CD14-positive monocyte (primary cell): ENCODE results near the gene ARL17A. TPM values are rescaled to one million over a fixed set of nuclear protein-coding genes. Genes with fewer than 3 reads are reported as not detected.
"Not testable (repeated sequence)": the region's sequence is repeated elsewhere in the genome, so short reads cannot be mapped to it uniquely, and the experiment has no call there.

Experiments used
- DNase-seq, 3 donors: peaks; one replicate each; pipeline ENCODE4 v3.0.0-alpha.2; 2011 to 2022
- H2AFZ ChIP-seq: 2 replicates; pipeline ENCODE4 v1.6.0; 2012; ENCODE audit warnings: mild to moderate bottlenecking, low read depth, low read length, inconsistent platforms; ENCODE audit not compliant: insufficient read depth, poor library complexity, severe bottlenecking
- H3K27ac ChIP-seq, 2 donors: 1 replicate in 1 of 2; 2 replicates in 1 of 2; pipeline ENCODE4 v1.5.1; 2012 to 2013; ENCODE audit warnings: low read length in 2 of 2, control low read depth in 1 of 2, inconsistent platforms in 1 of 2, low read depth in 1 of 2, mild to moderate bottlenecking in 1 of 2
- H3K27me3 ChIP-seq, 2 donors: one replicate each; pipeline versions ENCODE4 v1.6.0 to v1.6.1; 2011 to 2013; ENCODE audit warnings: low read length in 2 of 2; ENCODE audit not compliant: control insufficient read depth in 2 of 2, insufficient read depth in 2 of 2
- H3K36me3 ChIP-seq, 2 donors: replicated peaks in 1 of 2; 1 replicate in 1 of 2; 2 replicates in 1 of 2; pipeline versions ENCODE4 v1.5.1 to v1.6.1; 2012 to 2013; ENCODE audit warnings: low read length in 2 of 2, control low read depth in 1 of 2, inconsistent platforms in 1 of 2, mild to moderate bottlenecking in 1 of 2; ENCODE audit not compliant: insufficient read depth in 2 of 2, control insufficient read depth in 1 of 2
- H3K4me1 ChIP-seq, 2 donors: 1 replicate in 1 of 2; 2 replicates in 1 of 2; pipeline versions ENCODE4 v1.5.1 to v1.6.1; 2012 to 2013; ENCODE audit warnings: low read length in 2 of 2, control low read depth in 1 of 2, inconsistent platforms in 1 of 2, mild to moderate bottlenecking in 1 of 2, moderate library complexity in 1 of 2; ENCODE audit not compliant: insufficient read depth in 2 of 2, control insufficient read depth in 1 of 2
- H3K4me2 ChIP-seq: replicated peaks from 2 replicates; pipeline ENCODE3; 2012; ENCODE audit warnings: low read length, moderate library complexity, mild to moderate bottlenecking; ENCODE audit not compliant: poor library complexity, severe bottlenecking; ENCODE audit errors: extremely low read depth
- H3K4me3 ChIP-seq, 3 experiments: fragments of 200-600 bp in 1 of 3; sonication (generic) in 1 of 3; replicated peaks in 1 of 3; 1 replicate in 2 of 3; 2 replicates in 1 of 3; pipeline ENCODE4 v1.5.1; 2011 to 2013; ENCODE audit warnings: low read length in 3 of 3, mild to moderate bottlenecking in 3 of 3, control low read depth in 2 of 3, low read depth in 2 of 3, inconsistent platforms in 1 of 3, moderate library complexity in 1 of 3
- H3K79me2 ChIP-seq: 2 replicates; pipeline ENCODE4 v1.6.0; 2012; ENCODE audit warnings: mild to moderate bottlenecking, control low read depth, inconsistent platforms, low read length, moderate library complexity; ENCODE audit not compliant: insufficient read depth
- H3K9ac ChIP-seq: 2 replicates; pipeline ENCODE4 v1.6.0; 2017; ENCODE audit warnings: low read length, mild to moderate bottlenecking; ENCODE audit not compliant: insufficient read depth, poor library complexity, severe bottlenecking
- H3K9me3 ChIP-seq, 2 donors: replicated peaks in 1 of 2; 1 replicate in 1 of 2; 2 replicates in 1 of 2; pipeline versions ENCODE4 v1.5.1 to v1.6.1; 2012 to 2013; ENCODE audit warnings: low read length in 2 of 2, control low read depth in 1 of 2; ENCODE audit not compliant: control insufficient read depth in 1 of 2, insufficient read depth in 1 of 2
- H4K20me1 ChIP-seq: 2 replicates; pipeline ENCODE4 v1.6.0; 2012; ENCODE audit warnings: mild to moderate bottlenecking, low read length, control low read depth, moderate library complexity; ENCODE audit not compliant: insufficient read depth
- H3K27ac Mint-ChIP-seq, 7 donors: one replicate each; pipeline ENCODE4 v1.8.0; 2020; ENCODE audit warnings: mild to moderate bottlenecking in 7 of 7, mixed read lengths in 7 of 7, moderate library complexity in 6 of 7, inconsistent platforms in 2 of 7
- H3K27me3 Mint-ChIP-seq, 3 donors: one replicate each; pipeline ENCODE4 v1.8.0; 2021 to 2022; ENCODE audit warnings: low read depth in 3 of 3, mild to moderate bottlenecking in 3 of 3, mixed read lengths in 3 of 3, moderate library complexity in 3 of 3, inconsistent platforms in 1 of 3
- H3K36me3 Mint-ChIP-seq, 2 donors: one replicate each; pipeline ENCODE4 v1.8.0; 2020; ENCODE audit warnings: mixed read lengths in 2 of 2, inconsistent platforms in 1 of 2, mild to moderate bottlenecking in 1 of 2
- H3K4me1 Mint-ChIP-seq: one replicate; pipeline ENCODE4 v1.8.0; 2020; ENCODE audit warnings: mild to moderate bottlenecking, mixed read lengths
- H3K4me3 Mint-ChIP-seq, 2 donors: one replicate each; pipeline ENCODE4 v1.8.0; 2020; ENCODE audit warnings: mild to moderate bottlenecking in 2 of 2, mixed read lengths in 2 of 2, moderate library complexity in 1 of 2
- H3K9me3 Mint-ChIP-seq, 7 donors: one replicate each; pipeline ENCODE4 v1.8.0; 2020 to 2022; ENCODE audit warnings: mixed read lengths in 7 of 7, mild to moderate bottlenecking in 6 of 7, moderate library complexity in 6 of 7, inconsistent platforms in 2 of 7
- WGBS: methylation state at CpG from one replicate; pipeline ENCODE4 v1.1.5; 2013; ENCODE audit warnings: missing lambda C conversion rate; ENCODE audit not compliant: insufficient coverage; 5-methylcytosine and 5-hydroxymethylcytosine counted together
- intact Hi-C, 2 donors: fragments of 100-400 bp; cut with micrococcal nuclease; formaldehyde crosslinking; loops; one replicate each; pipeline versions ENCODE4 v1.15.0 to v1.15.1; 2023
- polyA plus RNA-seq, 3 donors: library from polyadenylated mRNA; depleted of rRNA in 1 of 3; unstranded in 2 of 3; stranded (reverse) in 1 of 3; fragments of 300-500 nt in 2 of 3; fragments of >200 nt in 1 of 3; fragmentation: Illumina TruSeq in 2 of 3; gene quantifications; 1 replicate in 2 of 3; 2 replicates in 1 of 3; pipeline ENCODE4 v1.2.3, GENCODE V29; 2012 to 2021

Gene ARL17A
- polyA plus RNA-seq, 3 donors, result 2.0 to 21.5 (median 2.9) TPM

GRCh38 chr17:46591332-46591731, 11.8 kb upstream of the ARL17A start:
- H3K27ac ChIP-seq, H3K9ac ChIP-seq, H3K27me3 Mint-ChIP-seq, DNase-seq, H3K9me3 ChIP-seq, H3K4me3 Mint-ChIP-seq, H3K4me3 ChIP-seq, H3K27ac Mint-ChIP-seq, H4K20me1 ChIP-seq, H3K36me3 ChIP-seq, H3K79me2 ChIP-seq, H2AFZ ChIP-seq, H3K9me3 Mint-ChIP-seq, H3K36me3 Mint-ChIP-seq, H3K4me2 ChIP-seq, H3K4me1 Mint-ChIP-seq, H3K27me3 ChIP-seq, intact Hi-C loops, H3K4me1 ChIP-seq: not testable (repeated sequence)
- no CpG with 5 or more reads among the region's 7 CpGs for WGBS

GRCh38 chr17:46590157-46591146, 11.0 kb upstream of the ARL17A start, which contains the start of gene NSF:
NSF (plus strand) TSS chr17:46590669; CDS start chr17:46590776, 107 bp downstream.
- intact Hi-C loops, H3K27me3 Mint-ChIP-seq, H3K9me3 Mint-ChIP-seq, DNase-seq, H3K9me3 ChIP-seq, H3K4me3 ChIP-seq, H3K36me3 Mint-ChIP-seq, H3K4me3 Mint-ChIP-seq, H3K27ac ChIP-seq, H3K9ac ChIP-seq, H3K4me1 ChIP-seq, H4K20me1 ChIP-seq, H3K4me2 ChIP-seq, H3K36me3 ChIP-seq, H3K27me3 ChIP-seq, H3K4me1 Mint-ChIP-seq, H2AFZ ChIP-seq, H3K27ac Mint-ChIP-seq, H3K79me2 ChIP-seq: not testable (repeated sequence)
- WGBS, result no CpG with 5 or more reads among the region's 95 CpGs

- not testable (repeated sequence) for H3K9me3 Mint-ChIP-seq
- WGBS, result no CpG with 5 or more reads among the region's 3 CpGs
Observed at GRCh38 chr17:46585444-46585843, 6.0 kb upstream of the ARL17A start.

GRCh38 chr17:46580082-46580481, 591 bp upstream of the ARL17A start:
- H3K9me3 ChIP-seq, H3K4me1 ChIP-seq, H3K79me2 ChIP-seq, H4K20me1 ChIP-seq, H3K4me2 ChIP-seq, DNase-seq, H3K36me3 ChIP-seq, H3K27me3 ChIP-seq, H3K9ac ChIP-seq, H3K9me3 Mint-ChIP-seq, H3K36me3 Mint-ChIP-seq, intact Hi-C loops, H3K4me1 Mint-ChIP-seq, H3K27me3 Mint-ChIP-seq: not testable (repeated sequence)
- no CpG with 5 or more reads among the region's 18 CpGs for WGBS
- Mint-ChIP-seq H3K4me3 (peak overlapping the region in 1 of 2 donors; percentile 63), H3K27ac (peak overlapping the region in 1 of 7 donors; percentile 20)
- peak overlapping the region in 1 of 3 experiments; percentile 20 for H3K4me3 ChIP-seq
- peak overlapping the region; percentile 26 to 44 for H3K27ac ChIP-seq
- peak overlapping the region; percentile 46 for H2AFZ ChIP-seq

More at GRCh38 chr17:46585444-46585843, 6.0 kb upstream of the ARL17A start:
- H3K27ac Mint-ChIP-seq, DNase-seq, H3K27me3 Mint-ChIP-seq, H3K4me3 ChIP-seq, H3K4me3 Mint-ChIP-seq, H2AFZ ChIP-seq, H3K27ac ChIP-seq, H3K36me3 Mint-ChIP-seq, H4K20me1 ChIP-seq, intact Hi-C loops, H3K27me3 ChIP-seq, H3K9ac ChIP-seq, H3K4me2 ChIP-seq, H3K36me3 ChIP-seq, H3K9me3 ChIP-seq, H3K4me1 ChIP-seq, H3K79me2 ChIP-seq, H3K4me1 Mint-ChIP-seq: not testable (repeated sequence)
